ENCODE measurements around the gene SP4.

DNA sequence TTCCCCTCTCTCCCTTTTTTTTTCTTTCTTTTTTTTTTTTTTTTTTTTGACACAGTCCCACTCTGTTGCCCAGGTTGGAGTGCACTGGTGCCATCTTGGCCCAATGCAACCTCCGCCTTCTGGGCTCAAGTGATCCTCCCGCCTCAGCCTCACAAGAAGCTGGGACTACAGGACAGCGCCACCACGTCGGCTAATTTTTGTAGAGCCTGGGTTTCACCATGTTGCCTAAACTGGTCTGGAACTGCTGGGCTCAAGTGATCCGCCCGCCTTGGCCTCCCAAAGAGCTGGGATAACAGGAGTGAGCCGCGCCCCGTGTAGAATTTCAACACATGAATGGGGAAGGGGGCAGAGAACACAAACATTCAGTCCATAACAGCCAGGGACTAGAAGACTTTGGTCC lies 2.6 kb upstream of the SP4 start:
- TF ChIP-seq EP300 (IDR thresholded peaks at IDR 0.05) (no peak), POLR2AphosphoS5 (IDR thresholded peaks at IDR 0.05) (no peak)
- TF ChIP-seq, protein P1, sequence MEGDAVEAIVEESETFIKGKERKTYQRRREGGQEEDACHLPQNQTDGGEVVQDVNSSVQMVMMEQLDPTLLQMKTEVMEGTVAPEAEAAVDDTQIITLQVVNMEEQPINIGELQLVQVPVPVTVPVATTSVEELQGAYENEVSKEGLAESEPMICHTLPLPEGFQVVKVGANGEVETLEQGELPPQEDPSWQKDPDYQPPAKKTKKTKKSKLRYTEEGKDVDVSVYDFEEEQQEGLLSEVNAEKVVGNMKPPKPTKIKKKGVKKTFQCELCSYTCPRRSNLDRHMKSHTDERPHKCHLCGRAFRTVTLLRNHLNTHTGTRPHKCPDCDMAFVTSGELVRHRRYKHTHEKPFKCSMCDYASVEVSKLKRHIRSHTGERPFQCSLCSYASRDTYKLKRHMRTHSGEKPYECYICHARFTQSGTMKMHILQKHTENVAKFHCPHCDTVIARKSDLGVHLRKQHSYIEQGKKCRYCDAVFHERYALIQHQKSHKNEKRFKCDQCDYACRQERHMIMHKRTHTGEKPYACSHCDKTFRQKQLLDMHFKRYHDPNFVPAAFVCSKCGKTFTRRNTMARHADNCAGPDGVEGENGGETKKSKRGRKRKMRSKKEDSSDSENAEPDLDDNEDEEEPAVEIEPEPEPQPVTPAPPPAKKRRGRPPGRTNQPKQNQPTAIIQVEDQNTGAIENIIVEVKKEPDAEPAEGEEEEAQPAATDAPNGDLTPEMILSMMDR (IDR thresholded peaks at IDR 0.05) = no peak
